Bronchial epithelial cell (primary cell): ENCODE results near the gene DECR2. TPM values are rescaled to one million over a fixed set of nuclear protein-coding genes. Genes with fewer than 3 reads are reported as not detected.

ENCODE experiments used
- DNase-seq: peaks from one replicate; pipeline ENCODE4 v3.0.0-alpha.2; 2010; ENCODE audit warnings: low read depth
- FAIRE-seq: peaks from 2 replicates; lab custom pipeline; 2011; peaks lifted over from hg19 to GRCh38; lab: Jason Lieb, UNC
- H3K27me3 ChIP-seq: 2 replicates; pipeline ENCODE4 v1.5.1; 2011; ENCODE audit warnings: low read length; ENCODE audit not compliant: control insufficient read depth, insufficient read depth
- H3K36me3 ChIP-seq: 2 replicates; pipeline ENCODE4 v1.5.1; 2011; ENCODE audit warnings: low read length; ENCODE audit not compliant: control insufficient read depth, insufficient read depth
- H3K4me3 ChIP-seq: 2 replicates; pipeline ENCODE4 v1.5.1; 2011; ENCODE audit warnings: mild to moderate bottlenecking, low read depth, low read length, control low read depth
- CTCF ChIP-seq: IDR thresholded peaks from 2 replicates; pipeline ENCODE4 v1.5.1; 2011; ENCODE audit warnings: mild to moderate bottlenecking, moderate library complexity, low read length, control low read depth, inconsistent platforms; ENCODE audit not compliant: insufficient read depth, severe bottlenecking
- total RNA-seq: library from RNA; depleted of rRNA; stranded (reverse); fragments of >200 nt; gene quantifications from 2 replicates; pipeline ENCODE4 v1.2.1, GENCODE V29; 2014

The DECR2 gene
- total RNA-seq, 1 donor from 2014 or later = 3.7 TPM

- H3K27me3 ChIP-seq = no peaks in the 10 kb centered on the region
- TF ChIP-seq CTCF = no peak
- no peak overlapping the region for H3K4me3 ChIP-seq
- H3K36me3 ChIP-seq = peaks cover 7% of the 10 kb centered on the region
- DNase-seq = no peak
- no peak for FAIRE-seq
Measured at GRCh38 chr16:459761-460160, 58.1 kb downstream of the DECR2 start.

- Histone ChIP-seq H3K4me3 (no peak overlapping the region), H3K36me3 (peaks cover 7% of the 10 kb centered on the region), H3K27me3 (no peaks in the 10 kb centered on the region)
- no peak for DNase-seq
- FAIRE-seq = no peak
- TF ChIP-seq CTCF = no peak
Measured at GRCh38 chr16:460787-461186, 59.1 kb downstream of the DECR2 start.

Other genes with a start within 250 kb of the DECR2 start
- not detected in 2 replicates for gene HBZ, start 249.2 kb upstream of the DECR2 start, total RNA-seq
- not detected in 2 replicates for gene HBM, start 235.9 kb upstream of the DECR2 start, total RNA-seq
- not detected in 2 replicates for gene HBA2, start 229.0 kb upstream of the DECR2 start, total RNA-seq
- not detected in 2 replicates for gene HBA1, start 225.2 kb upstream of the DECR2 start, total RNA-seq
- gene HBQ1, start 221.4 kb upstream of the DECR2 start, total RNA-seq = not detected in 2 replicates
- 28.5 and 29.5 TPM in 2 replicates for gene LUC7L, start 172.4 kb upstream of the DECR2 start, total RNA-seq
- gene FAM234A, start 167.1 kb upstream of the DECR2 start, total RNA-seq = 11.3 and 39.3 TPM in 2 replicates
- gene RGS11, start 125.9 kb upstream of the DECR2 start, total RNA-seq = 0.26 TPM in 1 of 2 replicates, not detected in the other
- gene ARHGDIG, start 121.3 kb upstream of the DECR2 start, total RNA-seq = 0.51 TPM in 1 of 2 replicates, not detected in the other
- under 0.01 TPM in 1 of 2 replicates, not detected in the other for gene PDIA2, start 118.7 kb upstream of the DECR2 start, total RNA-seq
- gene AXIN1, start 49.2 kb upstream of the DECR2 start, total RNA-seq = 49.0 and 49.5 TPM in 2 replicates
- 104 and 113 TPM in 2 replicates for gene MRPL28, start 31.3 kb upstream of the DECR2 start, total RNA-seq
- 44.2 and 46.3 TPM in 2 replicates for gene PGAP6, start 19.9 kb upstream of the DECR2 start, total RNA-seq
- 35.3 and 64.0 TPM in 2 replicates for gene NME4, start 4.7 kb upstream of the DECR2 start, total RNA-seq
- 9.6 and 10.5 TPM in 2 replicates for gene RAB11FIP3, start 23.8 kb downstream of the DECR2 start, total RNA-seq
- gene CAPN15, start 125.8 kb downstream of the DECR2 start, total RNA-seq = 27.1 and 31.9 TPM in 2 replicates
- gene PRR35, start 158.5 kb downstream of the DECR2 start, total RNA-seq = not detected in 2 replicates
- gene NHLRC4, start 165.1 kb downstream of the DECR2 start, total RNA-seq = under 0.01 TPM in 2 replicates
- gene PIGQ, start 168.1 kb downstream of the DECR2 start, total RNA-seq = 17.2 and 17.9 TPM in 2 replicates
- 10.8 and 16.8 TPM in 2 replicates for gene RAB40C, start 188.2 kb downstream of the DECR2 start, total RNA-seq
- gene WFIKKN1, start 229.1 kb downstream of the DECR2 start, total RNA-seq = 0.13 TPM in 1 of 2 replicates, not detected in the other
- 50.8 and 55.3 TPM in 2 replicates for gene METTL26, start 234.4 kb downstream of the DECR2 start, total RNA-seq
- gene MCRIP2, start 239.9 kb downstream of the DECR2 start, total RNA-seq = 30.2 and 45.0 TPM in 2 replicates
- 4.2 and 7.2 TPM in 2 replicates for gene WDR90, start 247.5 kb downstream of the DECR2 start, total RNA-seq